ENCODE data around the gene PPIH. TPM values are rescaled to one million over a fixed set of nuclear protein-coding genes. Genes with fewer than 3 reads are reported as not detected.
"Not testable (repeated sequence)": the region's sequence is repeated elsewhere in the genome, so short reads cannot be mapped to it uniquely, and the experiment has no call there.

Gene PPIH
- polyA plus RNA-seq, 3 donors, result 28.1 to 31.0 (median 28.8) TPM

- Mint-ChIP-seq H3K4me1 (no peaks in the 10 kb centered on the region), H3K4me3 (no peak overlapping the region), H3K27ac (no peak overlapping the region), H3K9me3 (peaks cover 5 to 16% (median 7%) of the 10 kb centered on the region in 7 donors), H3K27me3 (ENCODE audit: low read depth in 3 of 3) (peaks cover 0 to 2% (median 0%) of the 10 kb centered on the region in 3 donors), H3K36me3 (peaks cover 50 to 89% of the 10 kb centered on the region in 2 donors)
- no peak for DNase-seq
- Histone ChIP-seq H3K79me2 (ENCODE audit: insufficient read depth, low read length) (peaks cover 15% of the 10 kb centered on the region), H3K27me3 (ENCODE audit: control insufficient read depth in 2 of 2, insufficient read depth in 2 of 2, low read length in 2 of 2) (no peaks in the 10 kb centered on the region), H3K9me3 (replicated peaks in 1 of 2; ENCODE audit: control insufficient read depth in 1 of 2, insufficient read depth in 1 of 2, low read length in 2 of 2) (peaks cover 5 to 6% of the 10 kb centered on the region in 2 donors), H3K9ac (ENCODE audit: insufficient read depth, low read length, poor library complexity, severe bottlenecking) (no peak overlapping the region), H3K27ac (ENCODE audit: low read depth in 1 of 2, low read length in 2 of 2) (no peak overlapping the region), H3K4me1 (ENCODE audit: control insufficient read depth in 1 of 2, insufficient read depth in 2 of 2, low read length in 2 of 2) (no peaks in the 10 kb centered on the region), H4K20me1 (ENCODE audit: insufficient read depth, low read length) (peaks cover 4% of the 10 kb centered on the region), H2AFZ (ENCODE audit: insufficient read depth, low read depth, low read length, poor library complexity, severe bottlenecking) (no peak overlapping the region), H3K4me2 (replicated peaks; ENCODE audit: extremely low read depth, low read length, poor library complexity, severe bottlenecking) (no peak overlapping the region), H3K4me3 (replicated peaks in 1 of 3; ENCODE audit: low read depth in 2 of 3, low read length in 3 of 3) (no peak overlapping the region), H3K36me3 (replicated peaks in 1 of 2; ENCODE audit: control insufficient read depth in 1 of 2, insufficient read depth in 2 of 2, low read length in 2 of 2) (peaks cover 16 to 88% of the 10 kb centered on the region in 2 donors)
- intact Hi-C loops (cut with micrococcal nuclease), result no loop called here
- TF ChIP-seq CTCF (IDR thresholded peaks at IDR 0.05), result no peak
These were observed 55.1 kb downstream of the PPIH start for GRCh38 chr1:42713293-42713692.

- H3K27ac ChIP-seq (ENCODE audit: low read depth in 1 of 2, low read length in 2 of 2); H3K4me1 Mint-ChIP-seq; H2AFZ ChIP-seq (ENCODE audit: insufficient read depth, low read depth, low read length, poor library complexity, severe bottlenecking); H3K27me3 ChIP-seq (ENCODE audit: control insufficient read depth in 2 of 2, insufficient read depth in 2 of 2, low read length in 2 of 2); H3K9ac ChIP-seq (ENCODE audit: insufficient read depth, low read length, poor library complexity, severe bottlenecking); H4K20me1 ChIP-seq (ENCODE audit: insufficient read depth, low read length); intact Hi-C loops (cut with micrococcal nuclease); H3K27me3 Mint-ChIP-seq (ENCODE audit: low read depth in 3 of 3); H3K4me3 Mint-ChIP-seq; H3K4me3 ChIP-seq (replicated peaks in 1 of 3; ENCODE audit: low read depth in 2 of 3, low read length in 3 of 3); H3K27ac Mint-ChIP-seq; DNase-seq; H3K4me2 ChIP-seq (replicated peaks; ENCODE audit: extremely low read depth, low read length, poor library complexity, severe bottlenecking); H3K9me3 ChIP-seq (replicated peaks in 1 of 2; ENCODE audit: control insufficient read depth in 1 of 2, insufficient read depth in 1 of 2, low read length in 2 of 2); H3K4me1 ChIP-seq (ENCODE audit: control insufficient read depth in 1 of 2, insufficient read depth in 2 of 2, low read length in 2 of 2): not testable (repeated sequence)
- Mint-ChIP-seq H3K36me3 (peaks cover 50 to 85% of the 10 kb centered on the region in 2 donors), H3K9me3 (peaks cover 5 to 16% (median 7%) of the 10 kb centered on the region in 7 donors)
- Histone ChIP-seq H3K79me2 (ENCODE audit: insufficient read depth, low read length) (peaks cover 13% of the 10 kb centered on the region), H3K36me3 (replicated peaks in 1 of 2; ENCODE audit: control insufficient read depth in 1 of 2, insufficient read depth in 2 of 2, low read length in 2 of 2) (peaks cover 16 to 86% of the 10 kb centered on the region in 2 donors)
These were observed 56.2 kb downstream of the PPIH start for GRCh38 chr1:42714441-42714840.

Data from CD14-positive monocyte (primary cell).